Measurements from ENCODE around the gene NOTCH1.

Gene NOTCH1

GRCh38 chr9:136547508-136548215 lies 1.8 kb upstream of the NOTCH1 start:
- DNase-seq, result no peak

GRCh38 chr9:136546697-136547501 lies 1.1 kb upstream of the NOTCH1 start:
- peak in 32 of 51 donors; percentile 22 to 71 (median 54) for DNase-seq

GRCh38 chr9:136545692-136545964 lies 220 bp downstream of the NOTCH1 start:
- no peak for DNase-seq

- peak in 6 of 51 donors; percentile 23 to 59 (median 52) for DNase-seq
Observed at GRCh38 chr9:136544964-136545691, 720 bp downstream of the NOTCH1 start.

GRCh38 chr9:136544548-136544963 lies 1.3 kb downstream of the NOTCH1 start:
- DNase-seq, result peak in 46 of 51 donors; percentile 36 to 94 (median 81)

- peak in 48 of 51 donors; percentile 26 to 93 (median 77) for DNase-seq
Observed at GRCh38 chr9:136543830-136544547, 1.9 kb downstream of the NOTCH1 start.

- DNase-seq, result no peak
Observed at GRCh38 chr9:136543280-136543679, 2.6 kb downstream of the NOTCH1 start.

- DNase-seq, result peak in 34 of 51 donors; percentile 24 to 83 (median 54)
Observed at GRCh38 chr9:136542241-136543040, 3.4 kb downstream of the NOTCH1 start.

GRCh38 chr9:136541709-136542108 lies 4.1 kb downstream of the NOTCH1 start:
- peak in 21 of 51 donors; percentile 24 to 56 (median 42) for DNase-seq

- no peak for DNase-seq
Observed at GRCh38 chr9:136541179-136541578, 4.7 kb downstream of the NOTCH1 start.

- peak in 30 of 51 donors; percentile 18 to 81 (median 48) for DNase-seq
Observed at GRCh38 chr9:136539427-136540421, 6.1 kb downstream of the NOTCH1 start.

- DNase-seq, result peak in 7 of 51 donors; percentile 16 to 44 (median 35)
Observed at GRCh38 chr9:136538599-136539426, 7.0 kb downstream of the NOTCH1 start.

GRCh38 chr9:136537896-136538598 lies 7.8 kb downstream of the NOTCH1 start:
- no peak for DNase-seq

GRCh38 chr9:136537411-136537810 lies 8.4 kb downstream of the NOTCH1 start:
- no peak for DNase-seq

GRCh38 chr9:136536721-136537241 lies 9.1 kb downstream of the NOTCH1 start:
- DNase-seq, result no peak

- no peak for DNase-seq
Observed at GRCh38 chr9:136536051-136536720, 9.7 kb downstream of the NOTCH1 start.

GRCh38 chr9:136535070-136535469 lies 10.8 kb downstream of the NOTCH1 start:
- DNase-seq, result no peak

Data from hypothalamus (tissue), 51 donors.